Epithelial cell of proximal tubule (primary cell): ENCODE results near the gene DOK7. TPM values are rescaled to one million over a fixed set of nuclear protein-coding genes. Genes with fewer than 3 reads are reported as not detected.
"Not testable (repeated sequence)": the region's sequence is repeated elsewhere in the genome, so short reads cannot be mapped to it uniquely, and the experiment has no call there.

Experiments used
- DNase-seq: peaks from one replicate; pipeline ENCODE4 v3.0.0-alpha.2; 2011; ENCODE audit warnings: low read depth
- H3K4me3 ChIP-seq: 2 replicates; pipeline ENCODE4 v1.5.1; 2011; ENCODE audit warnings: low read depth, mild to moderate bottlenecking, low read length
- CTCF ChIP-seq: conservative IDR thresholded peaks from 2 replicates; pipeline ENCODE4 v1.5.1; 2012; ENCODE audit warnings: low read depth, mild to moderate bottlenecking, low read length
- total RNA-seq: library from RNA; depleted of rRNA; stranded (reverse); fragments of >200 nt; gene quantifications from 2 replicates; pipeline ENCODE4 v1.2.3, GENCODE V29; 2015

Gene DOK7
- total RNA-seq, 1 donor from 2014 or later = 0.81 TPM

- no peak for DNase-seq
- no peak overlapping the region for H3K4me3 ChIP-seq
- TF ChIP-seq CTCF = no peak
Observed at GRCh38 chr4:3502941-3503936, 40.1 kb downstream of the DOK7 start.

- H3K4me3 ChIP-seq = no peak overlapping the region
- no peak for DNase-seq
- TF ChIP-seq CTCF = no peak
Observed at GRCh38 chr4:3505231-3505630, 42.1 kb downstream of the DOK7 start.

- TF ChIP-seq CTCF = no peak
- no peak for DNase-seq
- no peak overlapping the region for H3K4me3 ChIP-seq
Observed at GRCh38 chr4:3508542-3508941, 45.4 kb downstream of the DOK7 start.

GRCh38 chr4:3510481-3510880, 47.4 kb downstream of the DOK7 start:
- TF ChIP-seq CTCF = no peak
- H3K4me3 ChIP-seq = no peak overlapping the region
- no peak for DNase-seq

GRCh38 chr4:3511187-3511586, 48.1 kb downstream of the DOK7 start:
- DNase-seq = no peak
- no peak overlapping the region for H3K4me3 ChIP-seq
- no peak for TF ChIP-seq CTCF

GRCh38 chr4:3511601-3512000, 48.5 kb downstream of the DOK7 start:
- H3K4me3 ChIP-seq, DNase-seq: not testable (repeated sequence)

- H3K4me3 ChIP-seq = no peak overlapping the region
- no peak for TF ChIP-seq CTCF
- no peak for DNase-seq
Observed at GRCh38 chr4:3512279-3512678, 49.2 kb downstream of the DOK7 start.
